ENCODE results near the gene EIF4G3.

The EIF4G3 gene

GRCh38 chr1:21129407-21129806 lies 47.3 kb downstream of the EIF4G3 start:
- H3K4me1 ChIP-seq (ENCODE audit: insufficient read depth, low read length): no peaks in the 10 kb centered on the region

DNA sequence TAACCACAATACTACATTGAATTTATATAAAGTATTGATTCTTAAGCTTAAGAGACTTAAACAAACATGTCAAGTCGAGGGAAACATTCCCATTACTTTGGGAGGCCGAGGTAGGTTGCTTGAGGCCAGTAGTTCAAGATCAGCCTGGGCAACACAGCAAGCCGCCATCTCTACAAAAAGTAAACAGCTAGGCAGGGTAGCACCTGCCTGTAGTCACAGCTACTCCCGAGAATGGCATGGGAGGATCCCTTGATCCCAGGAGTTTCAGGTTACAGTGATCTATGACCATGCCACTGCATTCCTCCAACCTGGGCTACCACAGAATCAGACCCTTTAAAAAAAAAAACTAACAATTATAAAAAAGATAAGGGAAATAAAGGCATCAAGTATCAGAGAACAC lies 50.4 kb downstream of the EIF4G3 start:
- Histone ChIP-seq H3K4me1 (ENCODE audit: insufficient read depth, low read length) (no peaks in the 10 kb centered on the region), H3K27me3 (ENCODE audit: insufficient read depth, low read length) (no peaks in the 10 kb centered on the region), H2AFZ (ENCODE audit: low read depth, low read length) (no peak overlapping the region), H3K36me3 (ENCODE audit: insufficient read depth, low read length) (peaks cover 15% of the 10 kb centered on the region), H3K9me3 (ENCODE audit: low read length) (no peaks in the 10 kb centered on the region), H3K4me3 (ENCODE audit: low read length) (no peak overlapping the region)

More at GRCh38 chr1:21129407-21129806, 47.3 kb downstream of the EIF4G3 start:
- Histone ChIP-seq H3K9me3 (ENCODE audit: low read length) (no peaks in the 10 kb centered on the region), H3K36me3 (ENCODE audit: insufficient read depth, low read length) (peaks cover 15% of the 10 kb centered on the region), H3K4me3 (ENCODE audit: low read length) (no peak overlapping the region), H3K27me3 (ENCODE audit: insufficient read depth, low read length) (no peaks in the 10 kb centered on the region), H2AFZ (ENCODE audit: low read depth, low read length) (no peak overlapping the region)

GRCh38 chr1:21124846-21125245 lies 51.9 kb downstream of the EIF4G3 start:
- no peaks in the 10 kb centered on the region for H3K9me3 ChIP-seq (ENCODE audit: low read length)
- peaks cover 15% of the 10 kb centered on the region for H3K36me3 ChIP-seq (ENCODE audit: insufficient read depth, low read length)
- no peaks in the 10 kb centered on the region for H3K27me3 ChIP-seq (ENCODE audit: insufficient read depth, low read length)
- no peaks in the 10 kb centered on the region for H3K4me1 ChIP-seq (ENCODE audit: insufficient read depth, low read length)
- no peak overlapping the region for H2AFZ ChIP-seq (ENCODE audit: low read depth, low read length)
- H3K4me3 ChIP-seq (ENCODE audit: low read length): no peak overlapping the region

DNA sequence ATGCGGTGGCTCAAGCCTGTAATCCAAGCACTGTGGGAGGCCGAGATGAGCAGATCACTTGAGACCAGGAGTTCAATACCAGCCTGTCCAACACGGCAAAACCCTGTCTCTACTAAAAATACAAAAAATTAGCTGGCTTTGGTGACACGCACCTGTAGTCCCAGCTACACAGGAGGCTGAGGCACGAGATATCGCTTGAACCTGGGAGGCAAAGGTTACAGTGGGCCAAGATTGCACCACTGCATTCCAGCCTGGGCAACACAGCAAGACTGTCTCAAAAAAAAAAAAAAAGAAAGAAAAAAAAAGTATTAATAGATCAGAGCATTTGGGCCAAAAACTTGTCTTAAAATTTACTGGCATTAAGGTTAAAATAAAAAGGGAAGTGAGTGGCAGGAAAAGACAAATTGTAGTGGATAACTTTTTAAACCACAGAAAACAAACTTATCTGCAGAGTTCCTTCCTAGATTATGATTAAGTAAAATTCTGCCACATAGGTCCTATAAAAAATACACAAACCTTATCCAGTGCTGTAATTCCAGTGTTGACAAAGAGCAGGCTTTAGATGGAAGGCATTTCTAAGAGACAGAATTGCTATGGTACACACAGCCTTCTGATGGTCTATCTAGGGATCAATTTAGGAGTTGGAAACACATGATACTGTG lies 53.3 kb downstream of the EIF4G3 start:
- Histone ChIP-seq H3K4me3 (ENCODE audit: low read length) (no peak overlapping the region), H3K4me1 (ENCODE audit: insufficient read depth, low read length) (peaks cover 2% of the 10 kb centered on the region), H3K27me3 (ENCODE audit: insufficient read depth, low read length) (no peaks in the 10 kb centered on the region), H3K9me3 (ENCODE audit: low read length) (no peaks in the 10 kb centered on the region), H2AFZ (ENCODE audit: low read depth, low read length) (no peak overlapping the region), H3K36me3 (ENCODE audit: insufficient read depth, low read length) (peaks cover 15% of the 10 kb centered on the region)

GRCh38 chr1:21121764-21122471 lies 54.8 kb downstream of the EIF4G3 start:
- H3K36me3 ChIP-seq (ENCODE audit: insufficient read depth, low read length): peaks cover 12% of the 10 kb centered on the region
- H3K4me1 ChIP-seq (ENCODE audit: insufficient read depth, low read length): peaks cover 17% of the 10 kb centered on the region
- H3K27me3 ChIP-seq (ENCODE audit: insufficient read depth, low read length): no peaks in the 10 kb centered on the region
- H2AFZ ChIP-seq (ENCODE audit: low read depth, low read length): no peak overlapping the region
- H3K4me3 ChIP-seq (ENCODE audit: low read length): no peak overlapping the region
- no peaks in the 10 kb centered on the region for H3K9me3 ChIP-seq (ENCODE audit: low read length)

DNA sequence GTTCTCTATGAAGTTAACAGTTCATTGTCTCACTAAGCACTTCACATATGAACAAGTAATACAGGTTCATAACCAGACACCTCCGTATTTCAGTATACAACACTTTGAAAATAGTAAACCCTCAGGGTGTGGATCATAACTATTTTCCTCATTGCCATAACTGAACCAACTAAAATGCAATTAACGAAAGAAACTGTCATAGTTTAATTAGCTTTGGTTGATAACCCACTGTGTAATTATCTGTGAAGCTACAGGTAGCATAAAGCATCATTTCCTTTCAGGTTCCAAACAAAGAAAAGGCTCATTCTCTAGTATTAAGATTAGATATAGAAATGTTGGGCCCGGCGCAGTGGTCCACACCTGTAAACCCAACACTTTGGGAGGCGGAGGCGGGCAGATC lies 58.5 kb downstream of the EIF4G3 start:
- Histone ChIP-seq H3K4me1 (ENCODE audit: insufficient read depth, low read length) (peaks cover 28% of the 10 kb centered on the region), H3K27me3 (ENCODE audit: insufficient read depth, low read length) (no peaks in the 10 kb centered on the region), H3K4me3 (ENCODE audit: low read length) (no peak overlapping the region), H2AFZ (ENCODE audit: low read depth, low read length) (no peak overlapping the region), H3K36me3 (ENCODE audit: insufficient read depth, low read length) (peaks cover 5% of the 10 kb centered on the region), H3K9me3 (ENCODE audit: low read length) (no peaks in the 10 kb centered on the region)

GRCh38 chr1:21117597-21118001 lies 59.1 kb downstream of the EIF4G3 start:
- H3K27me3 ChIP-seq (ENCODE audit: insufficient read depth, low read length): no peaks in the 10 kb centered on the region
- H3K36me3 ChIP-seq (ENCODE audit: insufficient read depth, low read length): peaks cover 3% of the 10 kb centered on the region
- H3K9me3 ChIP-seq (ENCODE audit: low read length): no peaks in the 10 kb centered on the region
- H3K4me1 ChIP-seq (ENCODE audit: insufficient read depth, low read length): peaks cover 28% of the 10 kb centered on the region
- H3K4me3 ChIP-seq (ENCODE audit: low read length): no peak overlapping the region
- no peak overlapping the region for H2AFZ ChIP-seq (ENCODE audit: low read depth, low read length)

DNA sequence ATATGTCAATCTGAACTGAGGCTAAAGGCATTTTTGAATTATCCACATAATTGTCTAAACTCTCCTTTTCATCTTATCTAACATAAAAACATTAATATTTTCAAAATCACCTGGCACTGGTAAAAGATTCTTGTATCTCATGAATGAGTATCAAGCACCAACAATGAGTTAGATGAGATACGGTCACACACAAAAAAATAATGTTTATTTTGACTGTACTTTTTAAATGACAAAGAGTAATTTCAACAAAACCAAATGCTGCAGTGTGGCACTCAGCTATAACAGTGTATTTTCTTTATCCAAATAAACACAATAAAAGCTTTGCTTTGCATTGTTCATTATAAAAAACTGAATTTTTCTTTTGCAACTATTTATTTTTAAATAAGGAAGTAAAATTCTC lies 59.5 kb downstream of the EIF4G3 start:
- H3K4me3 ChIP-seq (ENCODE audit: low read length): no peak overlapping the region
- H3K27me3 ChIP-seq (ENCODE audit: insufficient read depth, low read length): no peaks in the 10 kb centered on the region
- H3K36me3 ChIP-seq (ENCODE audit: insufficient read depth, low read length): no peaks in the 10 kb centered on the region
- H2AFZ ChIP-seq (ENCODE audit: low read depth, low read length): no peak overlapping the region
- H3K9me3 ChIP-seq (ENCODE audit: low read length): no peaks in the 10 kb centered on the region
- H3K4me1 ChIP-seq (ENCODE audit: insufficient read depth, low read length): peaks cover 28% of the 10 kb centered on the region

GRCh38 chr1:21115098-21115760 lies 61.5 kb downstream of the EIF4G3 start:
- no peaks in the 10 kb centered on the region for H3K9me3 ChIP-seq (ENCODE audit: low read length)
- H3K36me3 ChIP-seq (ENCODE audit: insufficient read depth, low read length): peaks cover 6% of the 10 kb centered on the region
- H3K4me1 ChIP-seq (ENCODE audit: insufficient read depth, low read length): peaks cover 28% of the 10 kb centered on the region
- H3K4me3 ChIP-seq (ENCODE audit: low read length): no peak overlapping the region
- H3K27me3 ChIP-seq (ENCODE audit: insufficient read depth, low read length): no peaks in the 10 kb centered on the region
- H2AFZ ChIP-seq (ENCODE audit: low read depth, low read length): no peak overlapping the region

- Histone ChIP-seq H3K4me3 (ENCODE audit: low read length) (no peak overlapping the region), H3K9me3 (ENCODE audit: low read length) (no peaks in the 10 kb centered on the region), H3K36me3 (ENCODE audit: insufficient read depth, low read length) (peaks cover 6% of the 10 kb centered on the region), H2AFZ (ENCODE audit: low read depth, low read length) (no peak overlapping the region), H3K4me1 (ENCODE audit: insufficient read depth, low read length) (peaks cover 28% of the 10 kb centered on the region), H3K27me3 (ENCODE audit: insufficient read depth, low read length) (no peaks in the 10 kb centered on the region)
Observed at GRCh38 chr1:21114431-21114830, 62.3 kb downstream of the EIF4G3 start.

GRCh38 chr1:21110163-21110562 lies 66.5 kb downstream of the EIF4G3 start:
- H3K4me3 ChIP-seq (ENCODE audit: low read length): no peak overlapping the region
- H2AFZ ChIP-seq (ENCODE audit: low read depth, low read length): no peak overlapping the region

DNA sequence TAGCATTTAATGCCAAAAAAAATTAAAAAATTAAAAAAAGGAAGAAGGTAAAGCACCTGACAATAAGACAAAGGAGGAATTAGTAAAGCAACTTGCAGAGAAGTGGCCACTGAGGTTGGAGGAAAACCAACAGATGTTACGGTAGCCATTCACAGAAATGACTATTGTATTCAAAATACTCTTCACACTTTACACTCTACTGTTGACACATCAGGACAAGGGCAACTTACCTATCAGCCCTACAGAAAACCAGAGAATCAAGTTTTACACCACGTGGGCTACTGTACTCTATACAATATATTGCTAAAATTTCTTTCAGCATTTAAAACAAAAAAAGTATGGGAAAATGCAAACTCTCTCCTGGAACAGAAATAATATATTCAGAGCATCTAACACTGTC lies 70.0 kb downstream of the EIF4G3 start:
- Histone ChIP-seq H3K9me3 (ENCODE audit: low read length) (no peaks in the 10 kb centered on the region), H3K36me3 (ENCODE audit: insufficient read depth, low read length) (peaks cover 16% of the 10 kb centered on the region), H3K4me1 (ENCODE audit: insufficient read depth, low read length) (no peaks in the 10 kb centered on the region), H3K4me3 (ENCODE audit: low read length) (no peak overlapping the region), H2AFZ (ENCODE audit: low read depth, low read length) (no peak overlapping the region), H3K27me3 (ENCODE audit: insufficient read depth, low read length) (no peaks in the 10 kb centered on the region)

More at GRCh38 chr1:21110163-21110562, 66.5 kb downstream of the EIF4G3 start:
- Histone ChIP-seq H3K9me3 (ENCODE audit: low read length) (no peaks in the 10 kb centered on the region), H3K27me3 (ENCODE audit: insufficient read depth, low read length) (no peaks in the 10 kb centered on the region), H3K36me3 (ENCODE audit: insufficient read depth, low read length) (peaks cover 10% of the 10 kb centered on the region), H3K4me1 (ENCODE audit: insufficient read depth, low read length) (peaks cover 3% of the 10 kb centered on the region)

- H3K36me3 ChIP-seq (ENCODE audit: insufficient read depth, low read length): peaks cover 16% of the 10 kb centered on the region
- H3K4me1 ChIP-seq (ENCODE audit: insufficient read depth, low read length): no peaks in the 10 kb centered on the region
- no peaks in the 10 kb centered on the region for H3K27me3 ChIP-seq (ENCODE audit: insufficient read depth, low read length)
- no peak overlapping the region for H2AFZ ChIP-seq (ENCODE audit: low read depth, low read length)
- H3K4me3 ChIP-seq (ENCODE audit: low read length): no peak overlapping the region
- no peaks in the 10 kb centered on the region for H3K9me3 ChIP-seq (ENCODE audit: low read length)
Observed at GRCh38 chr1:21106238-21106637, 70.5 kb downstream of the EIF4G3 start.

All from neuron (in vitro differentiated cells).